Measurements from ENCODE around the gene APPL2. TPM values are rescaled to one million over a fixed set of nuclear protein-coding genes. Genes with fewer than 3 reads are reported as not detected.
"Not testable (repeated sequence)": the region's sequence is repeated elsewhere in the genome, so short reads cannot be mapped to it uniquely, and the experiment has no call there.

Gene APPL2
- polyA plus RNA-seq, 1 donor = 26.8 TPM

GRCh38 chr12:105192624-105193225 lies 43.2 kb downstream of the APPL2 start:
- no peak for DNase-seq

- no peak for DNase-seq
Measured at GRCh38 chr12:105190530-105190929, 45.4 kb downstream of the APPL2 start.

GRCh38 chr12:105189293-105189692 lies 46.7 kb downstream of the APPL2 start:
- no peak for DNase-seq

GRCh38 chr12:105183976-105184375 lies 52.0 kb downstream of the APPL2 start:
- DNase-seq = not testable (repeated sequence)

- not testable (repeated sequence) for DNase-seq
Measured at GRCh38 chr12:105183406-105183805, 52.6 kb downstream of the APPL2 start.

- not testable (repeated sequence) for DNase-seq
Measured at GRCh38 chr12:105179114-105179513, 56.9 kb downstream of the APPL2 start.

- no peak for DNase-seq
Measured at GRCh38 chr12:105177208-105177607, 58.8 kb downstream of the APPL2 start.

- no peak for DNase-seq
Measured at GRCh38 chr12:105175397-105175990, 60.5 kb downstream of the APPL2 start.

GRCh38 chr12:105171691-105172436 lies 64.1 kb downstream of the APPL2 start:
- DNase-seq = no peak

GRCh38 chr12:105170139-105170538 lies 65.8 kb downstream of the APPL2 start:
- no peak for DNase-seq

GRCh38 chr12:105168006-105168405 lies 68.0 kb downstream of the APPL2 start:
- no peak for DNase-seq

GRCh38 chr12:105167346-105167745 lies 68.6 kb downstream of the APPL2 start:
- DNase-seq = no peak

GRCh38 chr12:105166736-105167135 lies 69.2 kb downstream of the APPL2 start:
- DNase-seq = no peak

GRCh38 chr12:105164068-105164467 lies 71.9 kb downstream of the APPL2 start:
- DNase-seq = no peak

- no peak for DNase-seq
Measured at GRCh38 chr12:105162174-105162573, 73.8 kb downstream of the APPL2 start.

- peak; percentile 26 for DNase-seq
Measured at GRCh38 chr12:105158876-105159275, 77.1 kb downstream of the APPL2 start.

- no peak for DNase-seq
Measured at GRCh38 chr12:105157606-105158005, 78.4 kb downstream of the APPL2 start.

- DNase-seq = no peak
Measured at GRCh38 chr12:105156260-105156659, 79.7 kb downstream of the APPL2 start.

GRCh38 chr12:105142259-105142658 lies 93.7 kb downstream of the APPL2 start:
- DNase-seq = no peak

- DNase-seq = no peak
Measured at GRCh38 chr12:105141320-105141922, 94.6 kb downstream of the APPL2 start.

- DNase-seq = no peak
Measured at GRCh38 chr12:105138248-105138647, 97.7 kb downstream of the APPL2 start.

Data from hindlimb muscle (tissue), 1 donor.